Activated T-cell treated with anti-CD3 and anti-CD28 coated beads, Interleukin-2, amount 50 U/mL, for 24 hours (primary cell): ENCODE data around the gene TNFRSF14.

Source experiments
- DNase-seq: peaks from one replicate; pipeline ENCODE4 v3.0.0-alpha.2; 2020
- H3K27ac Mint-ChIP-seq: 2 replicates; pipeline ENCODE4 v1.8.0; 2020; ENCODE audit warnings: mild to moderate bottlenecking, mixed read lengths
- H3K27me3 Mint-ChIP-seq: 2 replicates; pipeline ENCODE4 v1.8.0; 2020; ENCODE audit warnings: mixed read lengths
- H3K36me3 Mint-ChIP-seq: 2 replicates; pipeline ENCODE4 v1.8.0; 2020; ENCODE audit warnings: low read depth, mixed read lengths
- H3K4me1 Mint-ChIP-seq: 2 replicates; pipeline ENCODE4 v1.8.0; 2020; ENCODE audit warnings: low read depth, mixed read lengths
- H3K4me3 Mint-ChIP-seq: 2 replicates; pipeline ENCODE4 v1.8.0; 2020; ENCODE audit warnings: mild to moderate bottlenecking, moderate library complexity, mixed read lengths
- H3K9me3 Mint-ChIP-seq: 2 replicates; pipeline ENCODE4 v1.8.0; 2020; ENCODE audit warnings: mixed read lengths

The TNFRSF14 gene

GRCh38 chr1:2518528-2518927 lies 37.6 kb upstream of the TNFRSF14 start:
- peaks cover 68% of the 10 kb centered on the region for H3K36me3 Mint-ChIP-seq
- no peak overlapping the region for H3K27ac Mint-ChIP-seq
- DNase-seq: no peak
- no peaks in the 10 kb centered on the region for H3K27me3 Mint-ChIP-seq
- no peak overlapping the region for H3K4me3 Mint-ChIP-seq
- peaks cover 13% of the 10 kb centered on the region for H3K4me1 Mint-ChIP-seq
- H3K9me3 Mint-ChIP-seq: no peaks in the 10 kb centered on the region

GRCh38 chr1:2519029-2519685 lies 37.0 kb upstream of the TNFRSF14 start:
- Mint-ChIP-seq H3K4me1 (peaks cover 19% of the 10 kb centered on the region), H3K4me3 (no peak overlapping the region), H3K27me3 (no peaks in the 10 kb centered on the region), H3K9me3 (no peaks in the 10 kb centered on the region), H3K27ac (peak overlapping the region; percentile 29), H3K36me3 (peaks cover 63% of the 10 kb centered on the region)
- no peak for DNase-seq

GRCh38 chr1:2519729-2520128 lies 36.4 kb upstream of the TNFRSF14 start:
- no peak for DNase-seq
- no peak overlapping the region for H3K4me3 Mint-ChIP-seq
- peaks cover 65% of the 10 kb centered on the region for H3K36me3 Mint-ChIP-seq
- H3K27me3 Mint-ChIP-seq: no peaks in the 10 kb centered on the region
- H3K9me3 Mint-ChIP-seq: no peaks in the 10 kb centered on the region
- no peak overlapping the region for H3K27ac Mint-ChIP-seq
- H3K4me1 Mint-ChIP-seq: peaks cover 25% of the 10 kb centered on the region

GRCh38 chr1:2520206-2520605 lies 36.0 kb upstream of the TNFRSF14 start:
- H3K9me3 Mint-ChIP-seq: no peaks in the 10 kb centered on the region
- H3K27me3 Mint-ChIP-seq: no peaks in the 10 kb centered on the region
- no peak overlapping the region for H3K27ac Mint-ChIP-seq
- no peak overlapping the region for H3K4me3 Mint-ChIP-seq
- peaks cover 68% of the 10 kb centered on the region for H3K36me3 Mint-ChIP-seq
- peaks cover 30% of the 10 kb centered on the region for H3K4me1 Mint-ChIP-seq
- DNase-seq: no peak

- Mint-ChIP-seq H3K4me3 (no peak overlapping the region), H3K4me1 (peaks cover 33% of the 10 kb centered on the region), H3K27me3 (no peaks in the 10 kb centered on the region), H3K9me3 (no peaks in the 10 kb centered on the region), H3K36me3 (peaks cover 65% of the 10 kb centered on the region), H3K27ac (no peak overlapping the region)
- DNase-seq: no peak
Observed at GRCh38 chr1:2520806-2521205, 35.4 kb upstream of the TNFRSF14 start.

- Mint-ChIP-seq H3K4me1 (peaks cover 39% of the 10 kb centered on the region), H3K27ac (peak overlapping the region; percentile 22), H3K4me3 (no peak overlapping the region), H3K27me3 (peaks cover 4% of the 10 kb centered on the region), H3K36me3 (peaks cover 52% of the 10 kb centered on the region), H3K9me3 (no peaks in the 10 kb centered on the region)
- no peak for DNase-seq
Observed at GRCh38 chr1:2522230-2522629, 33.9 kb upstream of the TNFRSF14 start.

GRCh38 chr1:2523191-2523890 lies 32.8 kb upstream of the TNFRSF14 start:
- peak; percentile 62 for DNase-seq
- Mint-ChIP-seq H3K27ac (peak overlapping the region; percentile 95), H3K4me1 (peaks cover 42% of the 10 kb centered on the region), H3K4me3 (peak overlapping the region; percentile 86), H3K27me3 (peaks cover 4% of the 10 kb centered on the region), H3K9me3 (no peaks in the 10 kb centered on the region), H3K36me3 (peaks cover 41% of the 10 kb centered on the region)

- Mint-ChIP-seq H3K27me3 (peaks cover 10% of the 10 kb centered on the region), H3K27ac (peak overlapping the region; percentile 95), H3K36me3 (peaks cover 34% of the 10 kb centered on the region), H3K4me3 (peak overlapping the region; percentile 86), H3K4me1 (peaks cover 48% of the 10 kb centered on the region), H3K9me3 (no peaks in the 10 kb centered on the region)
- DNase-seq: no peak
Observed at GRCh38 chr1:2523891-2524609, 32.1 kb upstream of the TNFRSF14 start.

- Mint-ChIP-seq H3K4me3 (peak overlapping the region; percentile 86), H3K27ac (peak overlapping the region; percentile 95), H3K4me1 (peaks cover 49% of the 10 kb centered on the region)
Observed at GRCh38 chr1:2525572-2525919, 30.6 kb upstream of the TNFRSF14 start.

GRCh38 chr1:2525920-2526823 lies 30.0 kb upstream of the TNFRSF14 start, which contains the start of gene PANK4:
Gene PANK4 (minus strand): TSS chr1:2526596. CDS start chr1:2526587, 9 bp downstream.
- Mint-ChIP-seq H3K4me1 (peaks cover 54% of the 10 kb centered on the region), H3K27me3 (peaks cover 18% of the 10 kb centered on the region), H3K36me3 (peaks cover 22% of the 10 kb centered on the region), H3K9me3 (no peaks in the 10 kb centered on the region), H3K27ac (peak within 1 kb of the TSS; percentile 97), H3K4me3 (peak within 1 kb of the TSS; percentile 86)
- peak; percentile 92 for DNase-seq

More at GRCh38 chr1:2525572-2525919, 30.6 kb upstream of the TNFRSF14 start:
- Mint-ChIP-seq H3K9me3 (no peaks in the 10 kb centered on the region), H3K36me3 (peaks cover 29% of the 10 kb centered on the region), H3K27me3 (peaks cover 12% of the 10 kb centered on the region)
- no peak for DNase-seq

GRCh38 chr1:2526824-2527555 lies 29.2 kb upstream of the TNFRSF14 start:
- Mint-ChIP-seq H3K36me3 (peaks cover 14% of the 10 kb centered on the region), H3K27me3 (peaks cover 25% of the 10 kb centered on the region), H3K9me3 (no peaks in the 10 kb centered on the region), H3K27ac (peak overlapping the region; percentile 29), H3K4me1 (peaks cover 54% of the 10 kb centered on the region), H3K4me3 (peak overlapping the region; percentile 86)
- DNase-seq: peak; percentile 77

- no peak overlapping the region for H3K27ac Mint-ChIP-seq
- H3K4me3 Mint-ChIP-seq: peak overlapping the region; percentile 86
Observed at GRCh38 chr1:2527556-2527860, 28.7 kb upstream of the TNFRSF14 start.

GRCh38 chr1:2528016-2528415 lies 28.2 kb upstream of the TNFRSF14 start:
- H3K27me3 Mint-ChIP-seq: peaks cover 31% of the 10 kb centered on the region
- no peak for DNase-seq
- peaks cover 46% of the 10 kb centered on the region for H3K4me1 Mint-ChIP-seq
- no peaks in the 10 kb centered on the region for H3K9me3 Mint-ChIP-seq
- no peak overlapping the region for H3K27ac Mint-ChIP-seq
- no peak overlapping the region for H3K4me3 Mint-ChIP-seq
- H3K36me3 Mint-ChIP-seq: peaks cover 12% of the 10 kb centered on the region

More at GRCh38 chr1:2527556-2527860, 28.7 kb upstream of the TNFRSF14 start:
- peaks cover 12% of the 10 kb centered on the region for H3K36me3 Mint-ChIP-seq
- H3K4me1 Mint-ChIP-seq: peaks cover 51% of the 10 kb centered on the region
- H3K9me3 Mint-ChIP-seq: no peaks in the 10 kb centered on the region
- peaks cover 28% of the 10 kb centered on the region for H3K27me3 Mint-ChIP-seq
- DNase-seq: no peak

GRCh38 chr1:2528611-2528965 lies 27.6 kb upstream of the TNFRSF14 start:
- H3K27ac Mint-ChIP-seq: no peak overlapping the region
- H3K4me3 Mint-ChIP-seq: no peak overlapping the region
- H3K27me3 Mint-ChIP-seq: peaks cover 34% of the 10 kb centered on the region
- H3K4me1 Mint-ChIP-seq: peaks cover 40% of the 10 kb centered on the region
- no peak for DNase-seq
- no peaks in the 10 kb centered on the region for H3K9me3 Mint-ChIP-seq
- H3K36me3 Mint-ChIP-seq: peaks cover 10% of the 10 kb centered on the region
